HG03469 (cell line): Measurements from ENCODE around the gene HDHD3.
A peak's percentile ranks its signal among the peaks of the same experiment; 100 is the strongest.
"Not testable (repeated sequence)": the region's sequence is repeated elsewhere in the genome, so short reads cannot be mapped to it uniquely, and the experiment has no call there.

Experiments
- ATAC-seq: cut with Tn5 transposase; IDR thresholded peaks from one replicate; pipeline ENCODE4 v1.9.1; 2021; ENCODE audit warnings: mild to moderate bottlenecking, moderate library complexity, moderate number of reproducible peaks; ENCODE audit not compliant: unreplicated experiment

HDHD3 gene, protein sequence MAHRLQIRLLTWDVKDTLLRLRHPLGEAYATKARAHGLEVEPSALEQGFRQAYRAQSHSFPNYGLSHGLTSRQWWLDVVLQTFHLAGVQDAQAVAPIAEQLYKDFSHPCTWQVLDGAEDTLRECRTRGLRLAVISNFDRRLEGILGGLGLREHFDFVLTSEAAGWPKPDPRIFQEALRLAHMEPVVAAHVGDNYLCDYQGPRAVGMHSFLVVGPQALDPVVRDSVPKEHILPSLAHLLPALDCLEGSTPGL

DNA sequence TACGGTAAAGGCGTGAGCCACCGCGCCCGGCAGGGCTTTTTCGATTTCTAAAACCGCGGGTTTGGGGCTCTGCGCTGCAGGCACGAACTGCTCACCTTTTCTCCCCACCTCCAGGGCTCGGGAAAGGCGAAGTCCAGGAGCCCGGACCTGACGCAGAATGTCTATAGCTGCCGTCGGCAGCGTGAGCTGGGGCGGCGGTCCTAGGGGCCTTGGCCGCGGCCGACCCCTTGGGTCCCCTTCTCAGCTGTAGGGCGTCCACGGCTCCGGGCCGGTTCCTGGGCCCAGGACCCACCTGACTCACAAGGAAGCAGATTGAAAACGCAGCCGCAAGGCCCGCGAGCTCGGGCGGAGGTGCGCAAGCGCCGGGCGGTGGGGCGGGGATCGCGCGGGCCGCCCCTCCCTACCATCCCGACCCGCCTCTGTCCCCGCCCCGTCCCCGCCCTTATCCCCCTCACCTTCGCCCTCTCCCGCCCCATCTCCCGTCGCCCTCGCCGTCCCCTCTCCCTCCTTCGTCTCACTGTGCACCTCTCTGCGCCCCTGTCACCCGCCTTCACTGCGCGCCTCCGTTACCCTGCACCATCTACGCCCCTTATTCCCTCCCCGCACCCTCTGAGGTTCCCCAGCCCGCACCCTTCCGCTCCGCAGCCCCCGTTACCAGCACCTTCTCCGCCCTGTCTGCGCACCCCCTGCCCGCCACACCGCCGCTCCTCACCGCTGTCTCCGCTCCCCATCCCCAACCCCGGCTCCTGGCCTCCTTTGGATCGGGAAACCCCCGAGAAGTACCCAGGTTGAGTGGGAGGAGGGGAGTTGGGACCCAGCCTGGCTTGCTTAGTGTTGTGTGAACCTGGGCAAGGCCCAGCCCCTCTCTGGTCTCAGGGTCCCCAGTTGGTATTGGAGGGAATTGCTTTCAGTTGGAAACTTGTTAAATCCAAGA is at the start of gene HDHD3:
TSS of gene HDHD3 (minus strand) at position 353 of the 934 bp plus-strand sequence. CDS start 2,632 bp downstream, outside the sequence.
- peak; percentile 61 for ATAC-seq

DNA sequence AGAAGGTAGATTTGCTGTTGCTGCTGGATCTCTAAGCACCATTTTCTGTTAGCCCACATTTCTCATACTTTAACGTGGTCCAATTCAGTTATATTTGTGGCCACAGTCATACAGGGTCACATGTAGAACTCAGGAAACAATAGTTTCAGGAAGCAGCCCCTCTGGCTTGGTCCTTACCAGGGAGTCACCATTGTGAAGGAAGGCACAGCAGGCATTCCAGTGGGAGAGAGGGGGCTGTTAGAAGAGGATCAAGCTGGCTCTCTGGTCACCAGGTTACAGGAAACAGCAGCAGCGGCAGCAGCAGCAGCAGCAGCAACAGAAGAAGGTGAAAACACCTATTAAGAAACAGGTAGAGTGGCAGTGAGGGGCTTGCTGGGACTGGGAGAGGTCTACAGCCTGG is 48.3 kb upstream of the HDHD3 start:
- ATAC-seq, result no peak

DNA sequence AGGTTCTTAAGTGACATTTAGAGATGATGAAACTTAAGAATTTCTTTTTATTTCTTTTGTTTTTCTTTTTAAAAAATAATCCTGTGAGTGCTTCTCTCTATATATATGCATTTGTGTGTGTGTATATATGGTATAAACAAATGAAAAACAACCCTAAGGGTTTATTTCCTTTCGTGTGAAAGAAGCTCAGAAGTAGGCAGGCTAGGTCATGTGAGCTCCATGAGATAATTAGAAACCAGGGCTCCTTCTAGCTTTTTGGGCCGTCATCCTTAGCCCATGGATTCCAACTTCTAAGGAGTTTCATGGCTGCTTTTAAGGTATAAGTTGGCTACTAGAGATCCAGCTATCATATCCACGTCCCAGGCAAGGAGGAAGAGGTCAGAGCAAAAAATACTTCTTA is 44.9 kb upstream of the HDHD3 start:
- ATAC-seq, result no peak

DNA sequence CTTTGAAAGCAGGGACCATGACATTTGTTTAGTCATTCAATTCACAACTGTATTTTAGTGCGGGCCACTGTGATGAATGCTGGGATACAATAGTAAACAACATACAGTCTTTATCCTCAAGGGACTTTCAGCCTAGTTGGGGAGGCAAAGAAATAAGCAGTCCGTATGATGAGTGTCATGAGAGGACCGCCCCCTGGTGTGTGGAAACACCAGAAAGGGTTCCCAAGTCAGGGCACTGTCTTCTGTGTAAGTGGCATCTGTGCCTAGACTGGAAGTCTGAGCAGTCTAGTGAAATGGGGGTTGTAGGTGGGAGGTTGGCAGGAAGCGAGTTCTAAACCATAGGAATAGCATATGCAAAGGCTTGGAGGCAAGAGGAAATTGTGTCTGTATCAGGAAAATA is 40.6 kb upstream of the HDHD3 start:
- ATAC-seq, result no peak

DNA sequence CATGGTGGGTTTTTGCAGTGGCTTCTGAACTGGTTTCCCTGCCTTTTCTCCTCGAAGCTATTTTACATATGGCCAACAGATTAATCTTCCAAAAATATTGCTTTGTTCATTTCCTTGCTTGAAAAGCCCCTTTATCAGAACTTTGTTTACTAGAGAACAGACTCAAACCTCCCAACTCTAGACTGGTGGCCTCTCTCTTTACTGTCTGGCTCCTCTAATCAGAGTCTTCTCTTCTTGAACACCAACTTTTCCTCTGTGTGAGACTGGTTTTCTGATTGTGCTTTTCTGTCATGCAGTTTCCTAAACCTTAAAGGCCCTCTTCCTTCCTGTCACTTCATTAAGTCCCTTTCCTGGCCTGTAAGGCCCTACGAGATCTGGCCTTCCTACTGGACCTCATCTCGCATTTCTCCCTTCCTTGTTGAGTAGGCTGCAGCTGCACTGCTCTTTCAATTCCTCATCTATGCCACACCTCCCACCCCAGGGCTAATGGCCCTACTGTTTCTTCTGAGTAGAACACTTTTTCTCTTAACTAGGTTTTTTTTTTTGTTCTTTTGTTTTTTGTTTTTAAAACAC is 39.4 kb upstream of the HDHD3 start:
- ATAC-seq, result peak; percentile 79

DNA sequence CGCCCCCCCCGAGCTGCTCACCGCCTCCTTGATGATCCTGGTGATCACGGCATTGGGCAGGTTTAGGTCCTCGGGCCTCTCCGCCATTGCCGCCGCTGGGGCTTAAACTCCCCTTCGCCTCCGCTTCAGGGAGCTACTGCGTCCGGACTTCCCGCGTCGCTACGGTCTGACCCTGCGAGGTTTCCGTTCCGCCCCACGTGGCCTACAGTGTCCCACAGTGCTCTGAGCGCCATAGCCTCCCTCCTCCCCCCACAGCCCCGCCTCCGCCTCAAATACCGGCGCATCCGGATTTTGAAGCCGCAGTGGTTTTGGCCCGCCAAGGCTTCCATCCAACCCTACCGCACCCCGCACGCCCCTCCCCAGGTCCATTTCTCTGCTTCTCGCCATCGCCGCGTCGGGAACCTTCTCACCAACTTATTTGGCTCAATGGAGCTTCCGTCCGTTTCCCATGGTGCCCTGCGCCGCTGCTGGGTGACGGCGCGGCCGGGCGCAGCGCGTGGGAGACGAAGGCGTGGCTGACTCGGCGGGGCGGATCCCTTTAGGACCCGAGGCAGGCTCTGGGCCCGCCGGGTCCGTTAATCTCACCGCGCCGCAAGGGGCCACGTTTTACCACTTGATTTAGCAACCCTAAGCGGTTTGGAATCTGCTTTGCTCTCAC is 33.5 kb upstream of the HDHD3 start, which contains the start of the genes C9orf43 and POLE3:
TSS of gene C9orf43 (plus strand) at position 541 of the 658 bp plus-strand sequence. CDS start 2,747 bp downstream, outside the sequence.
TSS of gene POLE3 (minus strand) at position 469 of the 658 bp plus-strand sequence. CDS start at position 87, 382 bp downstream.
- ATAC-seq, result peak; percentile 83

DNA sequence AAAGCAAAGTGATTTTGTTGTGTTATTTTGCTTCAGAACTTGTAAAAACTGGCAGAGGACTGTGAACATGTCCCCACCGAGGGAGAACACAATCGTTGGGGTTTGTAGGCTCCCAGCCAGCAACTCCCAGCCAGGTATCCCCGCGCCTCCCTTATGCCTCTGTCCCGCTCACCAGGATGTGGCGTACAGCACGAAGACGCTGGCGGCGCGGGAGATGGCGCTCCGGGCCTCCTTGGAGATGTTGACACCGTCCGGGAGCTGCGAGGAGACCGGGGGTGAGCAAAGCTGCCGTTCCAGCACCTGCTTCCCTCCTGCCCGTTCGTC is 33.1 kb upstream of the HDHD3 start:
- ATAC-seq, result peak; percentile 1

DNA sequence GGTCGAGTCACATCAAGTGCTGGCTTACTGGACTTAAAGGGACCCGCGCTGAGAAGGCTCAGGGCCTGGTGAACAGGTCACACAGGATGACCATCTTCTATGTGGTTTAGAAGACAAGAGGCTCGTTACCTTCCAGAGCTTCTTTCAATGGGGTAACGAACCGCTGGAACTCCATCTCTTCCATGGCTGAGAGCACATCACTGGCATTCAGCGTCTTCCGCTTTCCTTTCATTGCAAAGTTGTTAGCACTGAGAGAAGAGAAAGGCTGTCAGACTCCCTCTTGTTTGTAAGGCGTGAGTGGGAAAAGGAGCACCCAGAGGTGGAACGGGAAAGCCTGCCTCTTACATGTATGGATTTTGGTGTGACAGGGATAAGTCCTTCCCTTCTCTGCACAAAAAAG is 32.7 kb upstream of the HDHD3 start:
- no peak for ATAC-seq

DNA sequence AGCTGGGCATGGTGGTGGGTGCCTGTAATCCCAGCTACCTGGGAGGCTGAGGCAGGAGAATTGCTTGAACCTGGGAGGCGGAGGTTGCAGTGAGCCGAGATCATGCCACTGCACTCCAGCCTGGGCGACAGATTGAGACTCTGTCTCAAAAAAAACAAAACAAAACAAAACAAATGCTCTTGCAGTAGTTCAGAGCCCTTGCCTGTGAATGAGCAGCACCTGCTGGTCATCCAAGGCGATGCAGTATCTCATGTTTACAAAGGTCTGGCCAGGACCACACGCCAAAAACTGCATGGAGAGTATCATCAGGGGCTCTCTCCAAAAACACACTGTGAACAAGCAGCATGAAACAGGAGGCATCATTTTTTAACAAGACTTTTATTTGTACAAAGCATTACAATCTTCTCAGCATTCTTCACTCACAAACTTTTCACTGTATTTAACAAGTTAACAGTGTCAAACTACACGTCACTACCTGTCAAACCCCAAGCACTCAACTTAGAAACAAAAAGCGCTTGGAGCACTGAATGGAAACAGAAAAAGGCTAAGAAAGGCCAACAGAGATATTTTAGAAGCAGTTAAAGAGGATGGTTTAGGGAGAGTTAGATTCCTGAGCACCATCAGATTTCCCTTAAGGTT is 30.2 kb upstream of the HDHD3 start:
- not testable (repeated sequence) for ATAC-seq

DNA sequence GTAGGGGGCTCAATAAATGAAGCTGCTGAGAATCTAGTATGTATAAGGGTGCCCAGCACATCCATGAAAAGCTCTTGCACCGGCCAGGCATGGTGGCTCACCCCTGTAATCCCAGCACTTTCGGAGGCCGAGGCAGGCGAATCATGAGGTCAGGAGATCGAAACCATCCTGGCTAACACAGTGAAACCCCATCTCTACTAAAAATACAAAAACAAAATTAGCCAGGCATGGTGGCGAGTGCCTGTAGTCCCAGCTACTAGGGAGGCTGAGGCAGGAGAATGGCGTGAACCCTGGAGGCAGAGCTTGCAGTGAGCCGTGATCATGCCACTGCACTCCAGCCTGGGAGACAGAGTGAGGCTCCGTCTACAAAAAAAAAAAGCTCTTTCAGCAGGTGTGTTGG is 29.6 kb upstream of the HDHD3 start:
- not testable (repeated sequence) for ATAC-seq

DNA sequence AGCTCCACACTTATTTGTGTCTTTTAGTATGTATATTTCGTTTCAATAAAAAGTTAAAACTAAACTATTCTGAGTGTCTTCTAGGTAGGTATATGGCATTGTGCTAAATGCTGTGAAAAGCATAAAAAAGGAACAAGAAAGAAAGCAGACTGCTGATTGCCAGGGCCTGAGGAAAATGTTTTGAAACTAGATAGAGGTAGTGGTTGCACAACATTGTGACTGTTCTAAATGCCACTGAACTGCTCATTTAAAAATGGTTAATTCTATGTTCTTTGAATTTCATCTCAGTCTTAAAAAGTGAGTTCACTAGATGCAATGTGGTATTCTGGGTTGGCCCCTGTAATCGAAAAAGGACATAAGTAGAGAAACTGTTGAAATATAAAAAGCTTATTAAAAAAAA is 26.9 kb upstream of the HDHD3 start:
- no peak for ATAC-seq

DNA sequence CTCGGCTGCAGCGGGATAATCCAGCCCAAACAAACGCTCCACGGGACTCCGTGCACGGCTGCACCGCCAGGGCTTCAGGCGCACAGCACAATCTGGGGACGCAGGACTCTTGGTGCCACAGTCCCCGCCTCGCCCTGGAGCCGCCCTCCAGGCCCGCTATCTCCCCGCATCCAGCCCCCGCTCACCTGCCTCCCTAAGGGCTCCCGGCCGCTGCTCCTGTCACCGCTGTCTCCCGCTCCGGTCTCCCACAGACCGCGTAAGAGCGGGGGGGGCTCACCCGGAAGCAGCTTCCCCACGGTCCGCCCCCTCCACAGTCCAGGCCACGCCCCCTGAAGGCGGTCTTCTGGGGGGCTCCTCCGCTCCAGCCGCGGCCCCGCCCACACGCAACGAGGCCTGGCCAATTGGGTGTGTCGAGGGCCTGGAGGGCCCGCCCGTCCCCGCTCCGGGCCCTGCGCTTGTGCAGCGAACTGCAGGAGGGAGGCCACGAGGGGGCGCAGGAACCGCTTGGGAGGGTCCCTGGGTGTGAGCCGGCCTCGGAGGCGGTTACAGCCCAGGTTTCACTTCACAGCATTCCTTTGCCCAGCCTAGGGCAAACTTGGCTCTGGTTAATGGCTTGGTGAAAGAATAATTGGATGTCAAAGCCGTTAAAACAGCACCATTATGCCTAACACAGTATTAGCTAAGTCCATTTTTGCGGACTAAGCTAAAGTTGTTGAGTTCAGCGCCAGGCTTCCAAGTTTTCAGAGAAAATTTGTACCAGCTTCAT is 24.4 kb upstream of the HDHD3 start, which contains the start of gene ALAD:
TSS of gene ALAD (minus strand) at position 258 of the 766 bp plus-strand sequence. CDS start 7,725 bp downstream, outside the sequence.
- peak; percentile 97 for ATAC-seq

DNA sequence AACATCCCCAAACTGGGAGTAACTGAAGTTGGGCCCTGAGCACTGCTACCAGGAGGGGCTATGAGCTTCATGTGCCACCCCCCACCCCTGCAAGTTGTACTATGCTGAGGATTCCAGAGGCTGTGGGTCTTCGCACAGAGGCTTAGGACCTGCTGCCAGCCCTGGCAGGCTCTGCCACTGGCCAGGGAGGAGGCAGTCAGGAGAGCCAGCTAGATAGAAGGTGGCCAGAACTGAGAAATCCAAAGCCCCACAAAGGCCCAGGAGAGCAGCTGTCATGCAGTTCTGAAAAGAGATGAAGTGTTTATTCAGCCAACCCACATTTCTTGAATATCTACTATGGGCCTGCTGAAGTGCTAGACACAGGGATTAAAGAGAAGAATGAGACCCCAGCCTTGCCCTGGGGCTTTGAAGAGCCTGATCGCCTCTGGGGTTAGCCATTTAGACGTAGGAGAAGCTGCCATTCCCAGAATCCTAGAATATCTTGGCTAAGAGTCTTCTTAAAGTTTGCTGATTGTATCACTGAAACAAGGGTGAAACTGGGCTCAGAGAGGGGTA is 22.9 kb upstream of the HDHD3 start:
- ATAC-seq, result no peak

DNA sequence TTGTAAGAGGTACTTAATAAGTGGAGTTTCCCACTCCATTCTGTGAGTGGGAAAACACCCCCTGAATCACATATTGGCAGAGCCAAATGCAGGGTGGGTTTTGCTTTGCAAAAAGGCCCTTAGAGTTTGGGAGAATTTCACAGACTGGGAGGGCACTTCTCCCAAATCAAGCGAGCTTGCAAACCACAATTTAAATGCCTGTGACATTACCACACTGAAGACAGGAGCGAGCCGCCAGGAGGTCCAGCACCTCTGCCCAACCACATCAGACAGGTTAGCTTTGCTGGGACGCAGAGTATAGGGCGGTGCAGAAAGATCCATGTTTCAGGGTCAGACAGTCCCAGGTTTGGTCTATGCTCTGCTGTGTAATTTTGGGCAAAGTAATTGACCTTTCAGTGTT is 22.0 kb upstream of the HDHD3 start:
- no peak for ATAC-seq

DNA sequence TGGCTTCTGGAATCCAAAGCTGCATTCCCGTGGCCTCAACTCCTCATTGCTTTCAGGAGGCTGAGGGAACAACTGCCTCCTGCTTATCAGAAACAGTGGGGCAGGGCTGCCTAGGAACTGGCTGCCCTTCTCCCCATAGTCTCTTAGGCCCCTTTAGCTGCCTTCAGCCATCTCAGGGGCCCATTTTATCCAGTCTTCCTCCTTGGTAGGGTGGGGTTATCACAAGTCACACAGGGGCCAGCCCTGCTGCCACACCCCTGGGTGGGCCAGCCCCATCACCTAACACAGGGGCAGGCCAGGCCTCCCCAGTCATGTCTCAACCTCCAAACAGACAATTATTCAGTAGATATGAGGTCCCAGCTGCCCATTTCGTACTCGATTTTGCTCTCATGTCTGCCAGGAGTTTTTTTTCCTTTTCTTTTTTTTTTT is 20.4 kb upstream of the HDHD3 start:
- ATAC-seq, result no peak

DNA sequence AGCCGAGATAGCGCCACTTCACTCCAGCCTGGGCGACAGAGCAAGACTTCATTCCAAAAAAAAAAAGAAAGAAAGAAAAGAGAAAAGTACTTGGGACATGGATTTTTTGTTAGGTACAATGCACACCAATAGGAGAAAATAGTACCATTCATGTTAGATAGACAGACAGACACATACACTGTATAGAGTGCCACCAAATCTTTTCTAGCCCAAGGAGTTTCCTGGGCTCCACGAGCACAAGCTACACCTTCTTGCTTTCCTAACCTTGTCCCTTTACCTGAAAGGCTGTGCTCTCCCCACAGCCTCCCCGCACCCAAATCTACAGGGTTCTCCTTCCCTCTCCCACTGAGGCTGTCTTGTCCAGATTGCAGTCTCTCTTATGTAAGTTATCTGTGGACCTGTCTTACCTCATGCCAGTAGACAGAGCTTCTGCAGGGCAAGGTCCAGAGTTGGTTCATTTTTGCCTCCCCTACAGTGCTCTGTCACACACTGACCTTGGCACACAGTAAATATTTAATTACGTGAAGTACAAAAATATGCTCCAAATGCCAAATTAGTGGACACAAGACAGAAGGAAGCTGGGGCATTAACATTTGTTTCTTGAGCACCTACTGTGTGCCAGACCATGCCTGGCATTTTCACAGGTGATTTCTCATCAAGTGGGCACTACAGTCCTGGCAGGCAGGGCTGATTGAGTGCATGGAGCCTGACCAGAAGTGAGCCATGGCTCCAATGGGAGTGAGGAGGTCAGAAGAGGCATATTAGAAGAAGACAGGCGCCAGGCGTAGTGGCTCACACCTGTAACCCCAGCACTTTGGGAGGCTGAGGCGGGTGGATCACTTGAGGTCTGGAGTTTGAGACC is 18.4 kb upstream of the HDHD3 start:
- no peak for ATAC-seq

DNA sequence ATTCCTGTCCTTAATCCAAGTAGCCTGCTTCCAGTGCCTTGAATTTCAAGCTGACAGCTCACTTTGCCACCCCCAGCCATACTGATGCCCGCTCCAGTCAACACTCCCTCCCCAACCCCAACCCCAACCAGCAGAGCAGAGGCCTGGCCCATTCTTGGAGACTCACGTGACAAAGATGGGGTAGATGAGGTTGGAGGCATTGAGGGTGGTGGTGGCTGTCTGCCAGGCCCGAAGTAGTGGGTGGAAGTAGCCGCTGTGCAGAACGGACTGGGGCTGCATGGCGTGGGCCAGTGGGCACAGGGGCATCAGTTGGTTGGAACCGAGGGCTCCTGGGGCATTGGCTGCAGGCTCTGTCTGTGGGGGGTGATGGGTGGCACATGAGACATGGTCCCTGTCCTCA is 16.5 kb upstream of the HDHD3 start:
- no peak for ATAC-seq

DNA sequence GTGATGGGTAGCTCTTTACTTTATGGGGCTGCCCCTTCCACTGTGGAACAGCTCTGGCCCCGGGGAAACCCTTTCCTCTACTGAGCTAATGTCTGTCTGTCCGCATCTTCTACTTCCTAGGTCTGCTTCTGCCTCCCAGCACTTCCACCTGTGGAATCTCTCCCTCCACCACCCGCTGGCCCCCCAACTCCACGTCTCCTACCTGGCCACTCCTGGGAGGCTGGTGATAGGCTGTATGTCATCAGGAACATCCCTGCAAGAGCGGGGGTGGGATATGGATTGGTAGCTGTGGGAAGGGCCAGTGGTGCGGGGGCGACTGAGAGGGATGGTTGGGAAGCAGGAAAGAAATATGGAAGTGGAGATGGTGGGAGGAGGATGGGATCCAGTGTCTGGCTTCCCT is 15.1 kb upstream of the HDHD3 start:
- no peak for ATAC-seq
